ENCODE data around the gene GNPAT.

GNPAT gene

GRCh38 chr1:231272173-231272572 is 31.2 kb downstream of the GNPAT start:
- TF ChIP-seq CTCF (conservative IDR thresholded peaks at IDR 0.05; ENCODE audit: low read depth, low read length), result no peak
- DNase-seq (ENCODE audit: low read depth), result peak; percentile 16
- H3K4me3 ChIP-seq (ENCODE audit: low read depth, low read length), result no peak overlapping the region

- TF ChIP-seq CTCF (conservative IDR thresholded peaks at IDR 0.05; ENCODE audit: low read depth, low read length), result no peak
- peak; percentile 79 for DNase-seq (ENCODE audit: low read depth)
- no peak overlapping the region for H3K4me3 ChIP-seq (ENCODE audit: low read depth, low read length)
These were observed 31.9 kb downstream of the GNPAT start for GRCh38 chr1:231272880-231273279.

- H3K4me3 ChIP-seq (ENCODE audit: low read depth, low read length), result no peak overlapping the region
- DNase-seq (ENCODE audit: low read depth), result no peak
- TF ChIP-seq CTCF (conservative IDR thresholded peaks at IDR 0.05; ENCODE audit: low read depth, low read length), result no peak
These were observed 33.3 kb downstream of the GNPAT start for GRCh38 chr1:231274119-231274825.

GRCh38 chr1:231278100-231278790 is 37.2 kb downstream of the GNPAT start:
- peak; percentile 8 for DNase-seq (ENCODE audit: low read depth)
- no peak overlapping the region for H3K4me3 ChIP-seq (ENCODE audit: low read depth, low read length)
- no peak for TF ChIP-seq CTCF (conservative IDR thresholded peaks at IDR 0.05; ENCODE audit: low read depth, low read length)

- H3K4me3 ChIP-seq (ENCODE audit: low read depth, low read length), result no peak overlapping the region
- no peak for TF ChIP-seq CTCF (conservative IDR thresholded peaks at IDR 0.05; ENCODE audit: low read depth, low read length)
- peak; percentile 84 for DNase-seq (ENCODE audit: low read depth)
These were observed 38.1 kb downstream of the GNPAT start for GRCh38 chr1:231279081-231279480.

- DNase-seq (ENCODE audit: low read depth), result peak; percentile 27
- no peak overlapping the region for H3K4me3 ChIP-seq (ENCODE audit: low read depth, low read length)
- no peak for TF ChIP-seq CTCF (conservative IDR thresholded peaks at IDR 0.05; ENCODE audit: low read depth, low read length)
These were observed 38.7 kb downstream of the GNPAT start for GRCh38 chr1:231279683-231280082.

- no peak overlapping the region for H3K4me3 ChIP-seq (ENCODE audit: low read depth, low read length)
- no peak for DNase-seq (ENCODE audit: low read depth)
- TF ChIP-seq CTCF (conservative IDR thresholded peaks at IDR 0.05; ENCODE audit: low read depth, low read length), result no peak
These were observed 43.4 kb downstream of the GNPAT start for GRCh38 chr1:231284441-231284840.
